ENCODE results near the gene DDX41.
A peak's percentile ranks its signal among the peaks of the same experiment; 100 is the strongest.
"Not testable (repeated sequence)": the region's sequence is repeated elsewhere in the genome, so short reads cannot be mapped to it uniquely, and the experiment has no call there.

DDX41 gene

GRCh38 chr5:177497292-177498012 is 19.3 kb downstream of the DDX41 start, which contains the start of gene PDLIM7:
Gene PDLIM7 (minus strand): TSS chr5:177497604. CDS start chr5:177496512, 1,092 bp downstream.
- DNase-seq = peak; percentile 88 to 97

- DNase-seq = peak; percentile 57 to 66
Observed at GRCh38 chr5:177496727-177497291, 20.0 kb downstream of the DDX41 start.

- DNase-seq = peak; percentile 67 to 80
Observed at GRCh38 chr5:177496070-177496726, 20.6 kb downstream of the DDX41 start.

- peak in 1 of 2 experiments; percentile 60 for DNase-seq
Observed at GRCh38 chr5:177495243-177496060, 21.3 kb downstream of the DDX41 start.

GRCh38 chr5:177494346-177495195 is 22.2 kb downstream of the DDX41 start:
- DNase-seq = peak; percentile 78 to 85

GRCh38 chr5:177493795-177494345 is 22.9 kb downstream of the DDX41 start:
- DNase-seq = no peak

GRCh38 chr5:177492841-177493240 is 23.9 kb downstream of the DDX41 start:
- no peak for DNase-seq

- no peak for DNase-seq
Observed at GRCh38 chr5:177491983-177492746, 24.6 kb downstream of the DDX41 start.

GRCh38 chr5:177491429-177491945 is 25.3 kb downstream of the DDX41 start:
- DNase-seq = no peak

GRCh38 chr5:177490992-177491391 is 25.8 kb downstream of the DDX41 start:
- DNase-seq = no peak

- DNase-seq = no peak
Observed at GRCh38 chr5:177490311-177490991, 26.3 kb downstream of the DDX41 start.

- no peak for DNase-seq
Observed at GRCh38 chr5:177489119-177489716, 27.5 kb downstream of the DDX41 start.

- no peak for DNase-seq
Observed at GRCh38 chr5:177487975-177488374, 28.8 kb downstream of the DDX41 start.

GRCh38 chr5:177487144-177487543 is 29.6 kb downstream of the DDX41 start:
- DNase-seq = no peak

- DNase-seq = no peak
Observed at GRCh38 chr5:177486256-177486655, 30.5 kb downstream of the DDX41 start.

- not testable (repeated sequence) for DNase-seq
Observed at GRCh38 chr5:177485753-177486152, 31.0 kb downstream of the DDX41 start.

- DNase-seq = no peak
Observed at GRCh38 chr5:177484902-177485549, 31.7 kb downstream of the DDX41 start.

GRCh38 chr5:177483994-177484901 is 32.5 kb downstream of the DDX41 start:
- no peak for DNase-seq

Data from SW 1271 (cell line).